ENCODE data around the gene SYTL1.

The SYTL1 gene

DNA sequence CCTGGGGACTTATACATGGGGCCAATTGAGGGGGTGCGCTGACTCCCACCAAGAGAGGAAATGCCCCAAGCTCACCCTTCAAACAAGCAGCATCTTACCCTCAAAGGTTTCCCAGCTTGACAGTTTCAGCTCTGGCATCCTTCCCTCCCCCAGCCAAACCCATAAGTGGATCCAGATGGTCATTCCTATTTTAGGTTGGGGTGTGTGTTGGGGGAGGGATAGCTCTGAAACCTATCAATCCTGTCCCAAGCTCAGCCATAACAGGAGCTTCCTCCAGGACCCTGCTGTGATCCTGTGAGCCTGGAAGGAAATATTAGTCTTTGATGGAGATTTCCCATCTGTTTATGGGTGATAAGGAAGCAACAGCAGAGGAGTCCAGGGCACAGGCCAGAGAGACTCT lies 23.2 kb upstream of the SYTL1 start:
- peak; percentile 86 for DNase-seq

DNA sequence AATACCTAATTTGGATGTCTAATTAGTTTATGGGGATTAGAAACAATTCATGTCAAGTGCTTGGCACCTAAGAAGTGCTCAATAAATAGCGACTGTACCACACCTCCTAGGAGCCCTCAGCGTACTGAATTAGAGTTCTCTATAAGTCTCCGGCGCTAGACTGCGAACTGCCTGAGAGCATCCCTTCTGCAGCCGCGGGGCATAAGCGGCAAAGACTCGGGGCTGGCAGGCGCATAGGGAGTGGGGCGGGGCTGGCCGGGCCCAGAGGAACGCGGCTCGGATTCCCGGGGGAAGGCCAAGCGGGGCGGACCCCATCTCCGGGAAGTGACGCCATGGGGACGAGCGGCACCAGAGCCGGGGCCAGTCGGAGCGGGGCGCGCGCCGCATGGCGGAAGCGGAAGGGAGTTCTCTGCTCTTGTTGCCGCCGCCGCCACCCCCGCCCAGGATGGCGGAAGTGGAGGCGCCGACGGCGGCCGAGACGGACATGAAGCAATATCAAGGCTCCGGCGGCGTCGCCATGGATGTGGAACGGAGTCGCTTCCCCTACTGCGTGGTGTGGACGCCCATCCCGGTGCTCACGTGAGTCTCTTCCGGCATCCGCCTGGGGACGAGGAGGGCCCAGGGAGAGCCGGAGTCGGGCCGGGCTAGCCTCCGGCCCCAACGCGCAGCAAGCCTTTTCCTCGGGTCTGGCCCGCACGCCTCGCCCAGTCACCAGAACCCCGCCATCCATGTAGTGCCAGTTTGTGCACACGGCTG lies 19.8 kb upstream of the SYTL1 start, which contains the start of gene TMEM222:
TSS of gene TMEM222 (plus strand) at position 351 of the 756 bp plus-strand sequence. CDS start at position 386, 35 bp downstream.
- peak; percentile 98 for DNase-seq

DNA sequence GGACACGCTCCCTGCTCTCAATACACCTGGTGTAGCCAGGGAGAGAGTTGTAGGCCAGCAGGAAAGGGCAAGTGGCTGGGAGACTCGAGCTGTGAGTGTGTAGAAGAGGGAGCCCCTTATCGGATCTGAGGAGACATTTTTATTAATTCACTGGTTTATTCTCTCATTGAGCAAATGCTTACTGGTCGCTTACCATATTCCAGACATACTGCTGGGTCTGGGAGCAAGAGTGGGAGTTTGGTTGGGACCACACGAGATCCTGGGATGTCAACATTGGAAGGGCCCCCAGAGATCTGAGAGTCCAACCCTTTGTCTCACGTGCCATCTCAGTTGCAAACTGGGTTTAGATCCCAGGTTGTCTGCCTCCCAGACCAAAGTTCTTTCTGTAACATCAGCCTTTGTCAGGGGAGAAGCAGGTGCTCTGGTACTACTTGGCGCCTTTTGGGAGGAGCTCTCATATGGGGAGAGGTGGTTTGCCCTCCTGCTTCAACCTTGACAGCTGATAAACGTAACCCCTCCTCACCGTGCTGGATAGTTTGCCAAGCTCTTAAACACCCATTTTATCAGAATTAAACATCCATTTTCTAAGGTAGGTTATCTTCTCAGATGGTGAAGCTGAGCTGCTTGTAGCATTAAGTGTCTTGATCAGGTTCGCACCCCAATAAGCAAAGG lies 19.1 kb upstream of the SYTL1 start:
- no peak for DNase-seq

DNA sequence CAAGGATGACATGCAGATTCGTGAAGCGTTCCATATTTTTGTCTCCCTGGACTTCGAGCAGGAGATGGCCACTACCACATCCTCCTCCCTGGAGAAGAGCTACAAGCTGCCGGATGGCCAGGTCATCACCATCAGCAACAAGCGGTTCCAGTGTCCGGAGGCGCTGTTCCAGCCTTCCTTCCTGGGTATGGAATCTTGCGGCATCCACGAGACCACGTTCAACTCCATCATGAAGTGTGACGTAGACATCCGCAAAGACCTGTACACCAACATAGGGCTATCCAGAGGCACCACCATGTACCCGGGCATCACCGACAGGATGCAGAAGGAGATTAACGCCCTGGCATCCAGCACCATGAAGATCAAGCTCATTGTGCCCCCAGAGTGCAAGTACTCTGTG lies 16.5 kb upstream of the SYTL1 start:
- no peak for DNase-seq

DNA sequence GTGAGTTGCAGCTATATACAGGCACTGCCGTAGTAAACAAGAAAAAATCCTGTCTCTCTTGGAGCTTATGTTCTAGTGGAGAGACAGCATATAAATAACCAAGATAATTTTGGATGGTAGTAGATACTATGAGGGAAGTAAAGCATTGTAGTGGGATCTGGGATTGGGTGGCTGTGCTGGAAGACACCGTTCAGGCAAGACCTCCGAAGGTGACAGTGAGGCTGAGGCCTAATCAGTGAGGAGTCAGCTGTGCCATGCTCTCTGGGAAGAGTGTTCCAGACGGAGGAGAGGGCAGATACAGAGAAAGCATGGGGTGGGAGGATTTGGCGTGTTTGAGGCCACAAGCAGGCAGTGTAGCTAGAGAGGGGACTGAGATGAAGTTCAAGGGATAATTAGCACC lies 13.9 kb upstream of the SYTL1 start:
- DNase-seq, result no peak

DNA sequence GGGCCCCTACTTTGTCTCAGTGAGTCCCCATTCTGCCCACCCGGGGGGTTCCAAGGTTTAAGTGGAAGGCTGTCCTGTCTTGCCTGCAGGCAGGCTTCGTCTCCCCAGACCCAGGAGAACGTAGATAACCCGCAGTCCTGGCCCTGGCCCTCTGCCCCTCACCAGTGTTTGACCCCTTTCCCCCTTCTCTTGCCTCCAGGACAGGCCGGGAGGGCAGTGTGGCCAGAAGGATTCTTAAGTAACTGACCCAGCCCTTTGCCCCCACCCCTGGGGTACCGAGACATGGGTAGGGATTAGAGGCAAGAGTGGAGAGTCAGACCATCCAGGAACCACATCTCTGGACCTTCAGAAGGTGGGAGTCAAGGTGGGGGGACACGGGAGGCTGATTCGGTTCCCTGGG lies 11.0 kb upstream of the SYTL1 start:
- no peak for DNase-seq

DNA sequence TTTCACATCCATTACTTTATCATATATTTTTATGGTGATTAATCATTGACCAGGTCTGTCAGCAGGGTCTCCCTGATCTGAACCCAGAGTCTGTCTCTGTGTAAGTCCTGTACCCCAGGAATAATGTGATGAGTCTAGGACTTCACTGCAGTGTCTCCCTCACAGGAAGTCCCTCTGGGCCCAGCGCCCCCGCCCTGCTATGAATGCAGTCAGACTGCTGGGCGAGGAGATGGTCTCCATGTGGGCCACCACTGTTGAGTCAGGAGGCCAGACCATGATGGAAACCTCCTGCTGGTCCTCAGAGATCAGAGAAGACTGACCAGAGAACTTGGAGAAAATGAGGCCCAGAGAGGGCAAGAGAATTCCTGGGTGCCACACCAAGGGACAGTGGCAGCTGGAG lies 10.4 kb upstream of the SYTL1 start:
- DNase-seq, result no peak

DNA sequence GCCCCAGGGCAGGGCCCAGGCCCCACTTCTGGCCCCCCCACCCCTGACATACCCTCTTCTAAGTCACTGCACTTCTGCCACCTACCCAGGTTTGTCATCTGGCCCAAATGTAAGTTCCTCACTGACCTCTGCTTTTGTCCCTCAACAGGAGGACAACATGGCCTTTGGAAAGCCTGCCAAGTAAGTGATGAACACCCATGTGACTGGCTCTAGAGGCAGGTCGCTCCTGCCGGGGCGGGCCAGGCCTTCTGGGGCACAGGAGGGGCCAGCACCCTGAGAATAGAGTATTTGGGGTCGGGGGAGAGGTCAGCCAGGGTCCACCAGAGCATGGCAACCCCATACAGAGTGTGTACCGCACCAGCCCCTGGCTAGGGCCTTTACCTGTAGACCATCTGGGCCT lies 9.9 kb upstream of the SYTL1 start:
- DNase-seq, result no peak

DNA sequence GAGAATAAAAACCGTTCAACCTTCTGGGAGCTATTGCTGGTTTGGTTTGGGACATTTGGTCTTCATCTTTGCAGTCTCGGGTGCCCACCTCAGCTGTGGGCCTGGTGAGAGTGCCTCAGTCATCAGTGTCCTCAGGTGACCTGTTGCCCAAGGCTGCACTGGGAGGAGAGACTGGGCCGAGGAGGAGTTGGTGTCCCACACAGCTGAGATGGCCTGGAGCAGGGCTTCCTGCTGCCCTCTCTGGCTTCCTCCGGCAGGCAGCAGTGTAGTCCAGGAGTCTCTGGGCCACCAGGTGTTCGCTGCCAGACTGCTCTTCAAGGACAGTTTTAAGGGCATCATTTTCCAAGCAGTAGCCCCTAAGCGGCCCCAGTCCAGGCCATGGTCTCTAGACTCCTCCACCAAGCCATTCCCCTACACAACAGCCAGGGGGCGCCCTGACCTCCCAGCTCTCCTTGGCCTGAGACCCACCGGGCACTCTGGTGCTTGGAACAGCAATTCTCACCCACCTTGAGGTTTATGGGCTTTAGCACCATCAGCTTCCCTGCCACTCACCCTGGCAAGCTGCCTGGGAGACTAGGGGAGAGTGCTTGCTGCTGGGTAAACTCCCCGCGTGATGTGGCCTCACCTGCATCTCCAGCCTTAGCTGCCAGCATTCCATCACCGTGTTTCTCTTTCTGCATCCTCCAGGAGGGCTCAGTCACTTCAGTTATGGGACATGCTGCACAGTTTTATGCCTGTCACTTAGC lies 9.1 kb upstream of the SYTL1 start:
- DNase-seq, result no peak

DNA sequence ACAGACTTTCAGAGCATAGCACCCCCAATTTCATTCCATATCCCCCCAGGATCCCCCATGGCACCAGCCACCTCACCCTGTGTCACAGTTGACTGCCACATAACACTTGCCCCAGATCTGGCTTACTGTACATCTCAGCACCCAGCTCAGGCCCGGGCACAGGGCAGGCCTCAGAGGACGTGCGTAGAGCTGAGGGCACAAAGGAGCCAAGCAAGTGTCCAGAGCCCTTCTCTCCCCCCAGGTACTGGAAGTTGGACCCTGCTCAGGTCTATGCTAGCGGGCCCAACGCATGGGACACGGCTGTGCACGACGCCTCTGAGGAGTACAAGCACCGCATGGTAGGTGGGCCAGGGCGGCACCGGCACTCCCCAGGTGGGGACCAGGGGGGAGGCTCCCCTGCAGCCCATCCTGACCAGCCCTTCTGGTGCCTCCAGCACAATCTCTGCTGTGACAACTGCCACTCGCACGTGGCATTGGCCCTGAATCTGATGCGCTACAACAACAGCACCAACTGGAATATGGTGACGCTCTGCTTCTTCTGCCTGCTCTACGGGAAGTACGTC lies 8.0 kb upstream of the SYTL1 start:
- no peak for DNase-seq

DNA sequence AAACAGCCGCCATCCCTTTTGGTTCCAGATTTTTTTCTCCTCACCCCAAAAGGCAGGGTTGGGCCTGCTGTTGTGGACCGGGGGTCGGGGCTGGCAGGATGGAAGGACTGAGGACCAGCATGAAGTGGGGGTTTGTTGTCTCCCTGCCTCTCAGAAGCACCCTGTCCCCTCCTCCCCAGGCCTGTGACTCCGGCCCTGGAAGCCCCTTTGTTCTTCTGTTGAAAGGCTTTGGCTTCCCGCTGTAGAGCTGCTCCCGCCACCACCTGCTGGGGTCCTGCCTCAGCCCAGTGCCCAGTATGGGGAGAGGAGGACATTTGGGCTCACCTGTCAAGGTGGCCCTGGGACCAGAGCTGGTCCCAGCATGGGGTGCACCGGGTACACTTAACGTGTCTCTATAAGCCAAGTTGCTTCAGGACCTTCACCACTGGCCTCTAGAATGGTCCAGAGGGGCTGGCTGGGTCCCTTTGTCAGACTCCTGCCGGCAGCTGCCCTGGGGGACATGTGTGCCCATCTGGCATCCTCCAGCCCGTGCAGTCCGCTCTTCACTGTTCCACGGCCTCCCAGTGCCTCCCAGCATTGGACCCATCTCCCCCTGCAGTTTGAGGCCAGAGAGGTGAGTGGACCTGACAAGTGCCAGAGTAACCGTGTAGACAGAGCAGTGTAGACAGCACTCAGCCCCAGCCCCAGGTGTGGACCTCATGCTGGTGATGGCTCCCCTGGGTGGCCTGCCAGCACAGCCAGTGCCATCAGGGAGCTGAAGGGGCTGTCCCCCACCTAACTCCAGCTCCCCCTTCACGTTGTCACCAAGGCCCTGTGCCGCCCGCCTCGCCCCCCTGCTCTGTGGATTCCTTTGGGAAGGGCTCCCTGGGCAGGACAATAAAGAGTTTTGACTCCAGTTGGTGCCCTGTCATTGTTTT lies 6.1 kb upstream of the SYTL1 start:
- no peak for DNase-seq

DNA sequence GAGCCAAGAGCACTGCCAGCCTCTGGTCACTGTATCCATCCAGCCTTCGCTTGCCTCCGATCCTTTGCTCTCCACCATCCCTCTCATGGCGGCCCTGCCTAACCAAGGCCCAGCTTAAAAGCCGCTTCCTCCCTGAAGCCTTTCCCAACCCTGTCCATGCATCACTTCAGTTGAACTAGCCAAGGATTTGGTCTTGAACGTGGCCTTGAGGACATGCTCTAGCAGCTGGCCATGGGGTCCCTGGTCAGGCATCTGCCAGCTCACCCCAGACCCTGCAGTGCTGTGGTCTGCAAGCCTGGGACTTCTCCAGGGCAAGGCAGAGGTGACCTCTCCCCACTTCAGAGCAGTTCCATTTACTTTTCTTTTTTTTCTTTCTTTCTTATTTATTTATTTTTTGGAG lies 5.1 kb upstream of the SYTL1 start:
- DNase-seq, result no peak

DNA sequence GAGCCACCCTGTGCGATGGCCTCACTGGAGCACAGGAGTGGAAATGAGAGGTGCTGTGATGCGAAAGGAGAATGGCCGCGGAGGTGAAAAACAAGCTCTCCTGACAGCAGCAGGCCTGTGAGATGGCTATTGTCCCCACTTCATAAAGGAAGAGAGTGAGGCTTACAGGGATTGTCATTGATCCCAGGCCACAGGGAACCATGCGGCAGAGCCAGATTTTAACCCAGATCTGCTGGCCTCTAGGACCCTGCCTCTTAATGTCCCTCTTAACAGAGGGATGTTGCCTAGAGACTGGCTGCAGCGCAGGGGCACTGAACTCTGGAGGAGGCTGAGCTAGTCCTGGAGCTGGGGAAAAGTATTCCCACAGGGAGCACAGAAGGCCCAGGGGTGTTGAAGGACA lies 3.1 kb upstream of the SYTL1 start:
- DNase-seq, result no peak

DNA sequence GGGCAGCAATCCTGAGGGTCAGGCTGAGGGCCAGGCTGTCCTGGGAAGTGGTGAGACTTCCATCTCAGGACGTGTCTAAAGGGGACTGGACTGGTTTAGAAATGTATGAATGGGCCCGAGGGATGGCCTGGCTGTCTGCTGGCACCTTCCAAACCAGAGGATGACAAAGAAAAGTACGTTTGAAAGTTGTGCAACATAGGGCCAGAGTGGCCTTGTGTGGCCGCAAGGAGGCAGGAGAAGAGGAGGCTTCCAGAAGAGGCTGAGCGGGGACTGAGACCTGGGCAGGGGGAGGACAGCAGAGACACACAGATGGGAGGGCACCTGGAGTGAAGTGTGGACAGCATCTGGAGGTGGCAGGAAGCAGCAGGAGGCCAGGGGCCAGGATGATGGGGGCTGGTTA lies 2.6 kb upstream of the SYTL1 start:
- no peak for DNase-seq

DNA sequence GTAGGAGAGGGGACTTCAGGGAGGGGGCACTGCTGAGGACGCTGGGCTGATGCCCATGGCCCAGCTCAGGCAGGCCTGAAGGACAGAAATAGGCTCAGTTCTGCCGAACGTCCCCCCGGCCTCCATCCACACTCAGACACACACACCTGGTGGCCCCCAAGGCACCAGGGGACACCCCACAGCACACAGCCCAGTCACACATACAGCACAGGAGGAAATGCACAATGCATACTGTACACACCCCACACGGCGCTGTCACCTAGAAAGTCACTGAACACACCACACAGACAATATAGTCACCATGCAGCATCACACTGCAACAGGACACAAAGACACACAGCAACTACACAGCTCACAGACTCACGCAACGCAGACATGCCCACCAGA lies 562 bp downstream of the SYTL1 start:
- DNase-seq, result no peak

DNA sequence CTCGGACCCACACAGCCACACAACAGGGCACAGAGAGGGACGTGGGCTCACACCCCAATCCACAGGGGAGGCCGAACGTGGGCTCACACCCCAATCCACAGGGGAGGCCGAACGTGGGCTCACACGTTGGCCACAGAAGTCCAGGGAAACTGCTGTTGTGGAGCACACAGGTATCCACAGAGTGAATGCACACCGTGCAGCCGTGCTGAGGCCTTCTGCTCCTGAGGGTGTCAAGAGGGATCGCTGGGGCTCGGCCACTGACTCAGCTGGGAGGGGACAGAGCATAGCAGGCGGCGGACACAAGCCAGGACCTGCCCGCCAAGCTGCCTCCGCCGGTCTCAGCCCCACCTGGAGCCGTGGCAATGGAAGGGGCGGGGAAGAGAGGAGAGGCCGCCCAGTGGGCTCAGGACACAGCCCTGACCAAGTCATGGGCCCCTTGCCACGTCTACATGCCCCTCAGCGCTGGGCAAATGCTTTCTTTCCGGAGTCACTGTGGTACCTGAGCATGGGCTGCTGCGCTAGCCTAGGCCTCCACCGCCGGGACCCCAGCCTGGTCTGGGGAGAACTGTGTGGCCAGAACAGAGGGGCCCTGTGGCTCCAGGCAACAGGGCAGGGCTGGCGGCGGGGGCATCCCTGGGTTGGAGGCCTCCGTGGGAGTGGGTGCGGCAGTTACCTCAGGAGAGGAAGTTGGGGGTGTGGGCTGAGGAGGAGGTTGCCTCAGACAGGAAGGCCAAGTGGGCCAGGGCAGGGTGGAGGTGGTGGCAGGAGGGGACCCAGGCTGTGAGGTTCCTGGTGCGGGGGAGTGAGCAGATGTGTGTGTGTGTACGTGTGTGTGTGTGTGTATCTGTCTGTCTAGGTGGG lies 1.2 kb downstream of the SYTL1 start:
- no peak for DNase-seq

DNA sequence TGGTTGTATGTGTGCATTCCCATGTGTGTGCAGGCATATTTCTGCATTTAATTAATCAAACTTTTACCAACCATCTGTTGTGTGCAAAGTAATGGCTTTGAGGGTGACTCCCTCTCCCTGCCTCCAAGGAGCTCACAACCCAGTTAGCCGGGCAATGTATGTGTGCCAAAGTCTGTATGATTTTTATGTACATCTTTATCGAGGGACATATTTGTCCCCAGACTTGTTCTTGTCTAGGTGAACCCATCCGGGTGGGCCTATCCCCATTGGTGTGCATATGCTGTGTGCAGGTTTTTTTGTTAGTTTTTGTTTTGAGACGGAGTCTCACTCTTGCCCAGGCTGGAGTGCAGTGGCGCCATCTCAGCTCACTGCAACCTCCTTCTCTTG lies 1.8 kb downstream of the SYTL1 start:
- peak; percentile 27 for DNase-seq

DNA sequence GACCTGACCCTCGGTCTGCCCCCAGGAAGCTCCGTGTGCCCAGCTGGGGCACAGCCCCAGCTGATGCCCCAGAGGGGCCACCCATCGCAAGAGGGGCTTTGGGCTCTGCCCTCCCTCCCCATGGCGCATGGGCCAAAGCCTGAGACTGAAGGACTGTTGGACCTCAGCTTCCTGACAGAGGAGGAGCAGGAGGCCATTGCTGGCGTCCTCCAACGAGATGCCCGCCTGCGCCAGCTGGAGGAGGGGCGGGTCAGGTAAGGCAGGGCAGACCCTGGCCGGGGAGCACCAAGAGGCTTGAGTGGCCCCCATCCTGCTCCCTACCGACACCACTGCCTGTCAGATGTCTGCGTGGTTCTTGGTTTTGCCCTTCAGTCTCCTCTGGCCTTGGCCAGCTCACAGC lies 3.5 kb downstream of the SYTL1 start:
- DNase-seq, result no peak

DNA sequence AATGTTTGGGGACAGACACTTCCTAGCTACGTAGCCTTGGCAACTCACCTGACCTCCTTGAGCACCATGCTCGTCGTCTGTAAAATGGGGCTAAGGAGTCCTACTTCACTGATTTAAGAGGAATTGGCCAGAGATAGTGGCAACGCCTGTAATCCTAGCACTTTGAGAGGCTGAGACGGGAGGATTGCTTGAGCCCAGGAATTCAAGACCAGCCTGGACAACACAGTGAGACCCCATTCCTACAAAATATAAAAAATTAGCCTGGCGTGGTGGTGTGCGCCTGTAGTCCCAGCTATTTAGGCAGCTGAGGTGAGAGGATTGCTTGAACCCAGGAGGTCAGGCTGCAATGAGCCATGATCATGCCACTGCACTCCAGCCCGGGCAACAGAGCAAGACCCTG lies 4.5 kb downstream of the SYTL1 start:
- DNase-seq, result no peak

DNA sequence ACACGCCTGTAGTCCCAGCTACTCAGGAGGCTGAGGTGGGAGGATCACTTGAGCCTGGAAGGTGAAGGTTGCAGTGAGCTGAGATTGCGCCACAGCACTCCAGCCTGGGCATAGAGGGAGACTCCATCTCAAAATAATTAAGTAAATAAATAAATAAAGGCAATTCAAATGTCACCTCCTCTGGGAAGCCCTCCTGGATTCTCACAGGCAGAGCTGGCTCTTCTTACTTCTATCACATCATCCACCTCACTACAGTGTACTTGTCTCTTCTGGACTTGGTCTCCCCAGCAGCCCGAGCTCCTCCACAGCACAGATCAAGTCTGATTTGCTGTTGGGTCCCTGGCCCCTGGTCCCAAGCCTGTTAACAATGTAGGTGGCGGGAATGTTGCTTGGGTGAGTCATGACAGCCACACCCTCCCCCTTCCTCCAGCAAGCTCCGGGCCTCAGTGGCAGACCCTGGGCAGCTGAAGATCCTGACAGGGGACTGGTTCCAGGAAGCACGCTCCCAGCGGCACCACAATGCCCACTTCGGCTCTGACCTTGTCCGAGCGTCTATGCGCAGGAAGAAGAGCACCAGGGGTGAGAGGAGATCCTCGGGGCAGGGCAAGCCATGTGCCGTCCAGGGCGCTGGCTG lies 5.3 kb downstream of the SYTL1 start:
- DNase-seq, result no peak

Measured in fibroblast of skin of abdomen (primary cell).